Hepatic stellate cell (primary cell): ENCODE results near the gene CRISPLD2.

ENCODE experiments used
- DNase-seq: peaks from one replicate; pipeline ENCODE4 v3.0.0; 2011; ENCODE audit warnings: low spot score

CRISPLD2 gene

DNA sequence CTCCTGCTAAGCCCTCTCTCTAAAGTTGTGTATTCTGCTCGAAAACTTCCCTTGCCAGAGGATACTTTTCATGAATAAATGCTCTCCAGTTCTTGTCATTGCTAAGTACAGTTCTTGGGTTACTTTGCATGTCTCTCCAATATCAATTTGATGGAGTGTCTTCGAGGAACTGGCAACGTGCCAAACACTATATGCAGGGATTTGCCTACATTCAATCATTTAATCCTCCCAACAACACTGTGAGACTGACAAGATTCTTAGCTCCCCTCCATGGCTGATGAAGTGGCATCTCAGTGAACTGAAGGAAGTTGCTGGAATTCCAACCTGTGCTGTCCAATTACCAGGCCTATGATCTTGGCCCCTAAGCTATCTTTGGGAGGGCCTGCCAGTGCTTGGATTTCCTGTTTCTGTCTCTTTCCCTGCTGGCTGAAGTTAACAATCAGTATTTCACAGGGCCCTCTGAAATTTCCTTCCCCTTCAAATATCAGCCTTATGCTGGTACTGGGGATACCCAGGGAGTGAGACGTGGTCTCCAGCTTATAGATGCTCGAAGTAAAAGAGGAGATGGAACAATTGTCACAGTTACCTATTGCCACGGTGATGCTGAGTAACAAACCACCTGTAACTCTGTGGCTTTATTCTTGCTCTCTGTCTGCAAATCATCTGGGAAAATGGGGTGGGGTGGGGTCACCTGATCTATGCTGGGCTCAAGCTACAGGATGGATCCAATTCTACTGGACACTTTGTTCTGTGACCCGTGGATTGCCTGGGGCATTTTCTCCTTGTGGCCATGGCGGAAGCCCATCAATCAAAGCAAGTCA lies 19.4 kb upstream of the CRISPLD2 start:
- DNase-seq, result no peak

DNA sequence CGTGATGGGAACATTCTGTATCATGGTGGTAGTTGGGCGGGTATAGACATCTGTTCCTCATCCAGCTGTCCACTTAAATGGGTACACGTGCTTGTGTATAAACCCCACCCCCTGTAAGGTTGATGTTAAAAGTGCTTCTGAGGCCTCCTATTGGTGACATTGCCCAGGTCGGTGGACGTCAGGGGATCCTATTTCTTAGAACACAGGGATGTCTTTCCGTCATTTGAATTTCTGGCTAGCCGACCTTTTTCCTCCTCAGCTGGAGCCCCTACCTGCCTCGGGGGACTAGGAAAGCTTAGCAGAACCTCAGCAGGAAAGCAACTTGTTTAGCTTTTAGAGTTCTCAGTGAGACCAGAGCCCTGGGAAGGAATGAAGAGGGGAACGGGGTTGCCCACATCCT lies 16.6 kb upstream of the CRISPLD2 start:
- DNase-seq, result no peak

DNA sequence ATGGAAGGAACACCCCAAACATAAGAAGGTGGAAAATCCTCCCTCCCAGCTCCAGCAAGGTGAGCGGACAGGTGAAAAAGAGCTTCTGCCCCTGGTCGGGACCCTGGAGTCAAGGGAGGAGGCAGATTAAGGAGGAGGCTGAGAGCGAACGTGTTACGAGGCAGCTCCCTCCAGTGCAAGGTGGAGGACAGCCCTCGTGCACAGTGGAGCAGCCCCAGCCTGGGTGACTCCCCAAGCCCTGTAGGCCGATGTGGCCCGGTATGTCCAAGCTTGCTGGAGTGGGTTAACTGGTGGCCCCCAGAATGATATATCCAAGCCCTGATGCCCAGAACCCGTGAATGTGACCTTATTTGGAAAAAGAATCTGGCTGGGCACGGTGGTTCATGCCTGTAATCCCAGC lies 15.5 kb upstream of the CRISPLD2 start:
- no peak for DNase-seq

DNA sequence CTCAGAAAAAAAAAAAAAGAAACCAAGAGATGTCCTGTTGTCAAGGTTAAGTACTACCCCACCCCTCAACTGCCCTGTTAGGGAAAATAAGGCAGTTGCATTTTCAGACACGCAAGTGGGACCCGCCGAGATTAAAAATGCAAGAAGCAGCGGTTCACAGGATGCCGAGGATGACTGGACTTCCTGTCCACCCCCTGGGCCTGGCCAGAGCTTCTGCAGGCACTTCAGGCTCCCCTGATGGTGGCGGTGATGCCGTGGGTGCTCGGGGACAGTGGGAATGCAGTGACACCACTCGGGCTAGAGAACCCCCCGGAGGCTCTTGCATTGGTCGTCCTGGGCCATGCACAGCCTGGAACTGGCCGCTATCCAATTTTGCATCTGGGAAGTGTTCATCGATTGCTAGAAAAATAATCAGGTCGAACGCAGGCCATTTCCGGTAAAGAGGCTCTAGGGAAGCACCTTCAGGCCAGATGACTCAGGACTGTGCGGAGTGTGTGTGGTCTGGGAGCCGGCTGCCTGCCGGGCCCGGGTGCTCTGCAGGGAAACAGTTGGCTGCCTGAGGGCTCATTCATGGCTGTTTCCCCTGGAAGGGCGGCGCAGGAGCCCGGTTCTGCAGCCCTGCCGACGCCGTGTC lies 13.4 kb upstream of the CRISPLD2 start:
- DNase-seq, result peak; percentile 95

DNA sequence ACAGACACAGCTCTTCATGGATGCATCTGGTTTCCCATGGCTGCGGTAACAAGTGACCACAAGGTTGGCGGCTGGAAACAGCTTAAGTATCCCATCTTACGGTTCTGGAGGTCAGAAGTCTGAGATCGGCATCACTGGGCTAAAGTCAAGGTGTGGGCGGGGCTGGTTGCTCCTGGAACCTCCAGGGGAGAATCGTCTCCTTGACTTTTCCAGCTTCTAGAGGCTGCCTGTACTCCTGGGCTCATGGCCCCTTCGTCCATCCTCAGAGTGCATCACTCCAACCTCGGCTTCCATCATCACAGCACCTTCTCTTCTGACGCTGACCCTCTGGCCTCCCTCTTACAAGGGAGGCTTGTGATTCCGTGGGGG lies 12.9 kb upstream of the CRISPLD2 start:
- DNase-seq, result no peak

DNA sequence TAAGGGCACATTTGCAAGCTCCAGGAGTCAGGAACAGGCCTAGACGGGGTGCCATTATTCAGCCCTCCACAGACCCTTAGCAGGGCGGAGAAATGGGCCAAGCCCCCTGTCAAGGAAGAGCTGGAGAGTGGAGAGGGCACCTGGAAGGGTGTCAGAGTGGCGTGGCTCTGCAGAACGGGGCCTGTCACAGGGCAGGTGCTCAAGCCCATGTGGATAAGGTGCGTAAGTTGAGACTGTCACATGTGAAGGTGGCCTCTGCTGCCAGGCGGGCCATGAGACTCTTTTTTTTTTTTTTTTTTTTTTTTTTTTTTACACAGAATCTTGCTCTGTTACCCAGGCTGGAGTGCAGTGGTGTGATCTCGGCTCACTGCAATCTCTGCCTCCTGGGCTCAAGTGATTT lies 12.0 kb upstream of the CRISPLD2 start:
- no peak for DNase-seq

DNA sequence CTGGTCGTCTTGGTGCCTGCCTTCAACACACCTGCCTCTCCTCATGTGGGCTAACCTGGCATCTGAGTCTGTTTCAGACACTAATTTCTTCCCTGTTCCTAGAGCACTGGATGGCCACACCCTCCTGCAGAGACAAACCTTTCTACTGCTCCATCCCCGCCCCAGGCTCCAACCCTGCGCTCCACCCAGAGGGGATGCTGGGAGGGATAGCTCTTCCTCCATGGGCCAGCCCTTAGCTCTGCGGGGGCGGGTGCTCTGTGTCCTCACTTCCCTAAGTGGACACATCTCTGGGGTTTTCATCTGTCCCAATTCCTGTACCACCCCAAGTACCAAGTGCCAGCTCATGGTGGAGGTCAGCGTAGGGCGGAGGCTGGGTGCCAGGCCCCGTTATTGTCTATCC lies 11.0 kb upstream of the CRISPLD2 start:
- DNase-seq, result no peak

DNA sequence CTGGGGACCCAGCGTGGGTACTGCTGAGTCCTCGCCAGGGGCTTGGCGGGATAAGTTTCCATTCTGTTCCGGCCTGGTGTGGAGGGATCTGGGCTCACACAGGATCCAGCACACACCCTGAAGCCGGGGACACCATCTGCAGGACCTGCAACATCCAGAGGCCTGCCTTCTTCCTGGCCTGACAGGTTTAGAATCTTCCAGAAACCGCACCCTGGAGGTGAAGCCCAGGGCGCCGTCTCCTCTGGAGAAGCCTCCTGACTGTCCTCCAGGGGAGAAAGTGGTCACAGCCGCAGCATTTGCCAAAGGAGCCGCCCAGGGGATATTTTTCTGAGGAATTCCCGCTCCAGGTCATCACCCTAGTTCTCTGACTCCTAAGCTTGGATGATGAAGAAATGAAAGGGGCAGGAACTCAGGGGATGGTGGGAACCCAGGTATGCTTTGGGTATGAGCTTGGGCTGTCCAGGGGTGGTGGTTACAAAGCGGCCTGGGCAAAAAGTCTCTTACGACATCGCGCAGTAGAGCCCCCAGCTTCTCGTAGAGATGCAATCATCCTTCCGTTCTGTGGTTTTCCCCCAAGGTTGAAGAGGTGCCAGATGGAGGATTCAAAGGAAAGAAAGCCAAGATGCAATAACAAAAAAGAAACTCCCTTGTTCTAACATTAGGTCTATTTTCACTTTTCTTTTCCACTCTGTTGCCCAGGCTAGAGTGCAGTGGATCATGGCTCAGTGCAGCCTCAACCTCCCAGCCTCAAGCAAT lies 9.1 kb upstream of the CRISPLD2 start:
- DNase-seq, result no peak

DNA sequence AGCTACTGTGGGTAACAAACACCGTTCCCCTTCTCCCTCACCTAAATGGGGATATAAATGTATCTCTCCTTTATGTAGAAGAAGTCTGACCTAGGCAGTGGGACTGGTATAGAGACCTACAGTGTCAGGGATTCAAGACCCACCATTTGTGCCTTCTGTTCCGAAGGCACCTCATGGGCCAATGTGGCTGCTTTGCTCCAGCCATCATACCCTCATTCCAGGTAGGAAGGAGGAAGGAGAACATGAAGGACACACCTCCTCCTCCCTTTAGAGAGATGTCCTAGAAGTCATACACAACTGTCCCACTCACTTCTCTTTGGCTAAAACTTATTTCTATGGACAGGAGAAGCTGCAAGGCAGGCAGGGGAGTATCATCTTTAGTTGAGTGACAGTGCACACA lies 8.3 kb upstream of the CRISPLD2 start:
- no peak for DNase-seq

DNA sequence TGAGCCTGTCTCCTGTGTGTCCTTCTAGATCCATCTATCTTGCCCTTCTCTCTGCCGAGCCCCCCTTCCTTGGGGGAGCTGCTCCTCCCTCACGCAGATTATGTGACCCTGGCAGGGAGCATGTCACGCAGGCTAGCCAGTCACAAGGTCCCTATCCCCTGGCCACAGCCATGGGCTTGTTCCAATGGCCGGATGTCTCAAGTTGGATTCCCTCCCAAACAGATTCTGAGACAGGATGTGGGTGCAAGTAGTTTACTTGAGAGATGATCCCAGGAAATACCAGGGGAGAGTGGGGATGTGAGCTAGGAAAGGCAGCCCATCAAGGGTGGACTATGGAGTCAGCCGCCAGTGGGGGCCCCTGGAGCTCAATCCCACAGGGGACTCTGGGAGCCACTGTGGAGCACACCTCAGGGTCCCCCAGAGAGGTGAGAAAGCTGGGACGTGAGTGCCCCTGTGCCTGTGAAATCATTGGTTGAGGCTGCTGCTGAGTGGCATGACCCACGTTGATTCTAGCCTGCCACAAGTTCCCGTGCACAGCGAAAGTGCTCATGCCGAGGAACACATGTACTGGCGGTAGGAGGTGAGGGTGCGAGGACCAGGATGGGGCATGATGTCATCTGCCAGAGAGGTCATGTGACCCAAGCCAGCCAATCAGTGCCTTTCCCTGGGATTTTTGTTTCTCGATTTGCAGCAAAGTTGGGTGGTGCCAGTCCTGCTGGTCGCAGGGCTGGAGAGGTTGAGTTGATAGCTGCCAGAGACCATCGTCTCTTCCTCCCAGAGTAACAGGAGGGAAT lies 6.4 kb upstream of the CRISPLD2 start:
- DNase-seq, result no peak

DNA sequence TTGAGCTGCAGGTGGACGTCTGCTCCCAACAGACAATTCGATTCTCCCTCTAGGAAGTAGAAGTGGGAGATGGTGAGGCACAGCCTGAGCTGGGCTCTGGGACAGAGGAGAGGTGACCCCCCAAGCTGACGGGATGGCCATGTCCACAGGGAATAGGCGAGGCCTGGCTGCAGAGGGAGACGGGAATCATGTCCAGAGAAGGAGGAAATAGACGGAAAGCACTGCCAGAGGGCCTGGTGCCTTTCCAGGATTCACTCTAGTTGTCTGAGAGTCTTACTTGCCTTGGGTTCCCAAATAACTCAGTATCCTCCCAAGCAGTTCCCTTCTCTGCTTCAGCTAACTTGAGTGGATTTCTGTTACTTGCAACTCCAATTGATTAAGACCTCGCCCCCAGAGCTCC lies 4.3 kb upstream of the CRISPLD2 start:
- no peak for DNase-seq

DNA sequence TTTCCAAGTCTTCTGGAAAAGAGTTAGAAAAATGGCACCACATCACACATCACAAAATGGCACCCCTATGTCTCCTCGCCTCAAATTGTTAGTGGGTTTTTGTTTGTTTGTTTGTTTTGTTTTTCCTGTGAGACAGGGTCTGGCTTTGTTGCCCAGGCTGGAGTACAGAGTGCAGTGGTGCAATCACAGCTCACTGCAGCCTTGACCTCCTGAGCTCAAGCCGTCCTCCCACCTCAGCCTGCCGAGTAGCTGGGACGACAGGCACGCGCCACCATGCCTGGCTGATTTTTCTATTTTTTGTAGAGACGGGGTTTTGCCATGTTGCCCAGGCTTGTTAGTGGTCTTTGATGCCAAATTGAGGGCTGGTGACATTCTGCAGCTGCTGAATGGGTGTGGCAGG lies 3.8 kb upstream of the CRISPLD2 start:
- DNase-seq, result no peak

DNA sequence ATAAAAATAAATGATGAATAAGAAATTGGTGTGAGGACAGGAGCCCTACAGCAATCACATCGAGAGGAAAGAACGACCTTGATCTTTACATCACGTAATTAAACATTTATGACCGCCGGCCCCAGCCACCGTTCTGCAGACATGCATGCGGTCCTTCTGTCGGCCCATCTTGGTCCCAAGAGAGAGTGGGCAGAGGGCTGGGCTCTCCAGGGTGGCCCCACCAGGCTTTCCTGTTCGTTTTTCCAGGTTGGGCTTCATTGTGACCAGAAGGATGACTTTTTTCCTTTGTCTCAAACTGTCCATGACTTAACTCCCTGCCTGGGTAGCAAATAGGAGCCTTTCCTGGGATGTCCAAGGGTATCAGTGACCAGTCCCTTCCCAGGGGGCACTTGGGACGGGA lies 3.3 kb upstream of the CRISPLD2 start:
- no peak for DNase-seq

DNA sequence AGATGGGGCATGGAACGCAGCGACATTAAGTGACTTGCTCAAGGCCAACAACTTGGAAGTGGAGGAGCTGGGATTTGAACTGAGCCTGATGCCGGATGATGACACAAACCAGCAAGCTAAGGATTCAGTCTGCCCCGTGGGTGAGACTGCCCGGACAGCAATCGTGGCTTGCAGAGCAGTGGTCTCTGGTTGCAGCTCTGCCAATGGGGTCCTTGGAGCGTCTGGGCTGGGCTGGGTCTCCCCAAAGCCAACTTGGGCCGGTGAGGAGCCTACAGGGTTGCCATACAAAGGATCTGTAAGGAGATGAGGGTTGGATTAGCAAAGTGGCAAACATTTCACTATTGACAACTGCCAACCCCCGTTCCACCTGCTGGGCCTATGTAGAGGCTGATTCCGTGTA lies 2.6 kb upstream of the CRISPLD2 start:
- no peak for DNase-seq

DNA sequence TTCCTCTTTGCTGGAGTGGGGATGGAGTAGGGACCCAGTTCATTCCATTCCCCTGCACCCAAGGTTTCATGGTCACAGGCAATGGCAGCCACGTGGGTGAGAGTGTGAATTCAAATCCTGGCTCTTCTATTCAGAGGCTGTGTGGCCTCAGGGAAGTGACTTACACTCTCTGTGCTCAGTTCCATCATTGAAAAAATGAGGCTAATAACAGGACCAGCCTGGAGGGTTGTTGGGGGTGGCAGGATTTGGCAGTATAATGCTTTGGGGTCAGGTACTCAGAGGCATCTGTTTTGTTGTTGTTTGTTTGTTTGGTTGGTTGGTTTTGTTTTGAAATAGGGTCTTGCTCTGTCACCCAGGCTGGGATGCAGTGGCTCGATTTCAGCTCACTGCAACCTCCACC lies 2.2 kb upstream of the CRISPLD2 start:
- DNase-seq, result no peak

DNA sequence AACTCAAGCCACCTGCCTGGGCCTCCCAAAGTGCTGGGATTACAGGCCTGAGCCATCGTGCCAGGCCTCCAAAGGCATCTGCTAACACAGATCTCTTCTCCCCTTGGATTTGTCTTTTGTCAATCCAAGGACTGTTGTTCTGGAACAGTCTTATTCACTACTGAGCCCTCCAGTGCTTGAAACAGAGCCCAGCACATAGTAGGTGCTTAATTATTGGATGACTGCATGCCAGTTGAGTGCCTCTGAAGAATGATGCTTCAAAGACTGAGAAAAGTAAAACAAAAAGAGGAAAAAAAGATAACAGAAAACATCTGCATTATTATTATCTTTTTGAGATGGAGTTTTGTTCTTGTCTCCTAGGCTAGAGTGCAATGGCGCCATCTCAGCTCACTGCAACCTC lies 1.7 kb upstream of the CRISPLD2 start:
- no peak for DNase-seq

DNA sequence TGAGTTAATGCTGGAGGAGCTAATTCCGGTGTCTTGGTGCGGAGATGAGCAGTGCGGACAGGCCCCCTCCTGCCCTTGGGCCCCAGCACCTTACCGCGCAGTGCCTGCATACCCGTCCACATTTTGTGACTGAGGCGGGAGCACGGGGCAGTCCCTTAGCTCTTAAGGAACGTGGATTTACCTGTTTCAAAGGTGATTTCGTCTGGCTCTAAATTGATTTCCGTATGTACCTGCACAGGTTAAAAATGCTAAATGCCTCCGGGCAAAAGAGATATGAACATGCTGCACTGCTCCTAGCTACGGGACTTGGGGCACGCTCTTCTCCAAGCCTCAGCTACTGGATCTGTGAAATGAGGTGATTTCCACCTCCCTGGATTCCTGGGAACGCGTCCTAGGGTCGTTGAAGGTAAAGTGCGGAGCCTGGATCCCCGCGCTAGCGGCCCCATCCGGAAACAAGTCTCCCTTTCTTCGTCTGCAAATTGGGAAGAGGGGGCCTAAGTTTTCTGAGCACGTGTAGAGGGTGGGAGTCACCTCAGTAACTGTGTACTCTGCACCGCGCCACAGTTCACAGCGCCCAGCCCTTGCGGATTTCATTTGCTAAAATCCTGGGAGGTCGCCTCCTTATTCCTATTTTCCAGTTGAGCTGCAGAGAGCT lies 669 bp upstream of the CRISPLD2 start:
- DNase-seq, result no peak

DNA sequence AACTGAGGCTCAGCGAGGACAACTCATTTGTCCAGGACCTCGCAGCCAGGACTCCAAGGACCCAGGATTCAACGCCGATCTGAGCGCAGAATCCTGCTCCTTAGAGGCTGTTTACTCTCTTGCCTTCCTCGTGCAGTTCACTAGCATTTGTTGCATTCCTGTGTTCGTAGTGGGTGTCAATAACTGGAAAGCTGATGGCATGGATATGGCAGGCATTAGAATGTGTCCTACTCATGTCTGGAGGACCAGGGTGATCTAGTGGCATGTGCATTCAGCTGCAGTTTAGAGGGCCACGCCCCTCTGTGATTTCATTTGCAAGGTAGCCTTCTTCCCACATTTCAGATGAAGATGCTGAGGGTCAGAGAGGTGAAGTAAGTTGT lies 510 bp downstream of the CRISPLD2 start:
- DNase-seq, result peak; percentile 59

DNA sequence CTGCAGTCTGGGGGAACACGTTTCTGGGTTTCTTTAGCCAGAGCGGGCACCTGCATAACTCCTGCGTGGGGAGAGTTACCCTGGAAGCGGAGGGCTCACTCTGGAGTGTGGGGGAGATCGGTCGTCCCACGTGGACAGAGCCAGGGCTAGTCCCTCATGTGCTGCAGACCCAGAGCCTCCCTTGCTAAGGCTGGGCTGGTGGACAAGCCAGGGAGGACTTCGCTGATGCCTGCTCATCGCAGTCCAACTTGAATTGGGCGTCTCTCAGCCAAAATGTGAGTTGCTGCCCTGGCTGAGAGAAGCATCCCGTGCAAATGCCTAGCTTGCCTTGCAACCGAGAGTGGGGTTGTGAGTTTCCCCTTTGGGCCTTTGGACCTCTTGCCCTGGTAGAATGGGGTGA lies 986 bp downstream of the CRISPLD2 start:
- no peak for DNase-seq

DNA sequence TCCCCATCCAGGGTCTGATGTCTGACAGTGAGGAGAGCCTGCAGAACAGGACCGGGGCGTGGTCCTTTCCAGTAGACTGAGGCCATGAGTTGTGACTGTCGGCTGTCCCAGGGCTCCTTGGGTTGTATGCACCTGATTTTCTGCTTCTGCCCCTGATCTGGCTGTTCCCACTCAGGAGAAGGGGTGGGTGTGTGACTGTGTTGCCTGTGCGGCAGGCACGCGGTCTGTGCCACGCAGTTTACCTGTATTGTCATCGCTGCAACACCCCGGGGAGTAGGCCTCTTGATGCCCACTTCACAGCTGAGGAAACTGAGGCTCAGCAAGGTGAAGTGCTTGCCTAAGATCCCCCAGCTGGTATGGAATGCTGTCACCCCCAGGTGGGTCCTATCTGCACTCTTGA lies 1.4 kb downstream of the CRISPLD2 start:
- DNase-seq, result no peak

DNA sequence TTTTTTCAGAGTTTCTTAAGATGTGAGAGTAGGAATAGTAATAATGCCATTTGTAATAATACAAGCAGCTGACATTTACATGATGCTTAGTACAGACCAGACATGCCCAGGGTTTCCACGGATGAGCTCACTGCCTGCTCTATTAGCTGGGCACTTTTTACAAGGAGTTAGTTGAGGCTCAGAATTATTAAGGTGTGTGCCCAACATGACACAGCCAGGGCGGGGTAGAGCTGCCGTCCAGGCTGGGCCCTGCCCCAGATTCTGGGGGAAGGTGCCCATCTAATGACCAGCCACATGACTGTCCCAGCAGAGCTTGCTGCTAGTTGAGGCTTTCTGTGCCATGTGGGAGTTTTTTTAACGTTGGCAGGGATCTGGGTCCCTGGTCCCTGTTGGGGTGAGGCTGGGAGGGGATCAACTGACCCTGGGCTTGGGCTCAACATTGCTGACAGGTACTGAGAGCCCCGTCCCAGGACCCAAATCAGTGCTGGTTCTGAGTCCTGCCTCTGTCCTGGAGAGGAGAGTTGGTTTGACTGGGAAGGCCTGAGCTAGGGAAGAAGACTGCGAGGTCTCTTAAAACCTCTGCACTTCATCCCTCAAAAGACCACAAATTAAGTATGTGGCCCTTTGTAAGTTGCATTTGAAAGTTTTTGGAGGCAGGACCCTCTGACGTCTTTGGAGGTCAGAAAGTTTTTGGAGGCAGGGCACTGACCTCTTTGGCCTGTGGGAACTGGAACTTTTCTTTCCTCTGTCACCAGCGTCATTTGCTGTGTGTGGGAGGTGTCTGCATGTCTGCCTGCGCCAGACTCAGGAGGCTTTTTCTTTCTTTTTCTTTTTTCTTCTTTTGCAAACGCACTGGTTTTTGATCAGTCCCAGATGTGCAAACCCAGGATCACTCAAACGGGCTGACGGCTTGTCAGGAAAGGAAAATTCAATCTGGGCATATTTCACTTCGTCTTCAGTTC lies 2.2 kb downstream of the CRISPLD2 start:
- DNase-seq, result no peak
